ENCODE data around the gene TMEM134. TPM values are rescaled to one million over a fixed set of nuclear protein-coding genes. Genes with fewer than 3 reads are reported as not detected.

Gene TMEM134
- total RNA-seq, 4 donors from 2014 or later: 80.0 to 126 (median 86.1) TPM

DNA sequence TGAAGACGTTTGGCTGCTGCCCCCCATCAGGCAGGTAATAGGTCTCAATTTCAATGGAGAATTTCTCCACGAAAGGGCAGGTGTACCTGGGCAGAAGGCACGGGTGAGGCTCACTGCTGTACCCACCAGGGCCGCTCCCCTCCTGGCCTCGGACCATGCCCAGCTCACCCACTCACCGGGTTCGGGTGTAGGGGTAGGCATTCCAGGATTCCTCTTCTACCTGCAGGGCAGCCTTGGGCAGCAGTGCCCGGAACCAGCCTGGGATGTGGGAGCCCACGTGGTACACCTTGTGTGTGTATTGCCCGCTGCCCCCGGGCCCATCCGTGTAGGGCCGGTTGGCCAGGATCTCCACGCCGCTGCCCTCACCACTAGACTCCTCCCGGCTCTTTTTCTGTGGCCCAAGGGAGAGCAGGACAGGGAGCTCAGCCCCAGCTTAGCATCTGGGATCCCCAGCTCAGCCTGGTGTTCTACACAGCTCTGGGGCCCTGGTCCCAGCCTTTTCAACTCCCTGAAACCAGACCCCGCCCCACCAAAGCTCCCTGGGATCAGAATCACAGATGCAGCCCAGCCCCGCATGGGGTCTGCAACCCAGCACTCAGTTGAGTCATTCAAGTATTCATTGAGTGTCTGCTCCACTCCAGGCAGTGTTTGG is 33.4 kb upstream of the TMEM134 start:
- peaks cover 0 to 42% (median 0%) of the 10 kb centered on the region in 3 donors for H3K36me3 ChIP-seq
- no peak overlapping the region for H3K4me3 ChIP-seq
- H3K9me3 ChIP-seq: no peaks in the 10 kb centered on the region
- DNase-seq: no peak
- no peak overlapping the region for H3K27ac ChIP-seq
- TF ChIP-seq, protein P1, sequence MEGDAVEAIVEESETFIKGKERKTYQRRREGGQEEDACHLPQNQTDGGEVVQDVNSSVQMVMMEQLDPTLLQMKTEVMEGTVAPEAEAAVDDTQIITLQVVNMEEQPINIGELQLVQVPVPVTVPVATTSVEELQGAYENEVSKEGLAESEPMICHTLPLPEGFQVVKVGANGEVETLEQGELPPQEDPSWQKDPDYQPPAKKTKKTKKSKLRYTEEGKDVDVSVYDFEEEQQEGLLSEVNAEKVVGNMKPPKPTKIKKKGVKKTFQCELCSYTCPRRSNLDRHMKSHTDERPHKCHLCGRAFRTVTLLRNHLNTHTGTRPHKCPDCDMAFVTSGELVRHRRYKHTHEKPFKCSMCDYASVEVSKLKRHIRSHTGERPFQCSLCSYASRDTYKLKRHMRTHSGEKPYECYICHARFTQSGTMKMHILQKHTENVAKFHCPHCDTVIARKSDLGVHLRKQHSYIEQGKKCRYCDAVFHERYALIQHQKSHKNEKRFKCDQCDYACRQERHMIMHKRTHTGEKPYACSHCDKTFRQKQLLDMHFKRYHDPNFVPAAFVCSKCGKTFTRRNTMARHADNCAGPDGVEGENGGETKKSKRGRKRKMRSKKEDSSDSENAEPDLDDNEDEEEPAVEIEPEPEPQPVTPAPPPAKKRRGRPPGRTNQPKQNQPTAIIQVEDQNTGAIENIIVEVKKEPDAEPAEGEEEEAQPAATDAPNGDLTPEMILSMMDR (IDR thresholded peaks at IDR 0.05): no peak
- TF ChIP-seq POLR2A (IDR thresholded peaks at IDR 0.05): no peak
- no peaks in the 10 kb centered on the region for H3K27me3 ChIP-seq
- H3K4me1 ChIP-seq: peaks cover 0 to 32% (median 29%) of the 10 kb centered on the region in 4 donors

DNA sequence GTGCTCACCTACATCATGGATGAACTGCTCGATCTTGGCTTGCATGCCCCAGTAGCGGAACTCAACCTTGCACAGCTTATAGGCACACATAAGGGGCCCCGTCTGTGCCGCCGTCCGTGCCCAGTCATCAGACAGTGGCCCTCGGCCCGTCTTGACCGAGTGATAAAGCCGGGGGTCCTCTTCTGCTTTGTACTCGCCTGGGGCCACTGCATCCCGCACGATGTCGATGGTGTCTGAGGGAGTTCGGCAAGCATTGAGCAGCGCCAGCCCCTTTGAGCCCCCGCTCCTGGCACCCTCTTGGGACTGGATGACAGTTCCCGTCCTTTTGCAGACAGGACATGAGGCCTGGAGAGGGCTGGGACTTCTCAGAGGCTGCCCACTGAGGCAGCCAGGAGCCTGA is 32.8 kb upstream of the TMEM134 start:
- H3K27me3 ChIP-seq: no peaks in the 10 kb centered on the region
- no peak overlapping the region for H3K27ac ChIP-seq
- peaks cover 0 to 26% (median 23%) of the 10 kb centered on the region in 4 donors for H3K4me1 ChIP-seq
- no peaks in the 10 kb centered on the region for H3K9me3 ChIP-seq
- no peak for DNase-seq
- no peak overlapping the region for H3K4me3 ChIP-seq
- TF ChIP-seq POLR2A (IDR thresholded peaks at IDR 0.05): no peak
- TF ChIP-seq, protein P1 (IDR thresholded peaks at IDR 0.05): no peak
- peaks cover 0 to 48% (median 0%) of the 10 kb centered on the region in 3 donors for H3K36me3 ChIP-seq

DNA sequence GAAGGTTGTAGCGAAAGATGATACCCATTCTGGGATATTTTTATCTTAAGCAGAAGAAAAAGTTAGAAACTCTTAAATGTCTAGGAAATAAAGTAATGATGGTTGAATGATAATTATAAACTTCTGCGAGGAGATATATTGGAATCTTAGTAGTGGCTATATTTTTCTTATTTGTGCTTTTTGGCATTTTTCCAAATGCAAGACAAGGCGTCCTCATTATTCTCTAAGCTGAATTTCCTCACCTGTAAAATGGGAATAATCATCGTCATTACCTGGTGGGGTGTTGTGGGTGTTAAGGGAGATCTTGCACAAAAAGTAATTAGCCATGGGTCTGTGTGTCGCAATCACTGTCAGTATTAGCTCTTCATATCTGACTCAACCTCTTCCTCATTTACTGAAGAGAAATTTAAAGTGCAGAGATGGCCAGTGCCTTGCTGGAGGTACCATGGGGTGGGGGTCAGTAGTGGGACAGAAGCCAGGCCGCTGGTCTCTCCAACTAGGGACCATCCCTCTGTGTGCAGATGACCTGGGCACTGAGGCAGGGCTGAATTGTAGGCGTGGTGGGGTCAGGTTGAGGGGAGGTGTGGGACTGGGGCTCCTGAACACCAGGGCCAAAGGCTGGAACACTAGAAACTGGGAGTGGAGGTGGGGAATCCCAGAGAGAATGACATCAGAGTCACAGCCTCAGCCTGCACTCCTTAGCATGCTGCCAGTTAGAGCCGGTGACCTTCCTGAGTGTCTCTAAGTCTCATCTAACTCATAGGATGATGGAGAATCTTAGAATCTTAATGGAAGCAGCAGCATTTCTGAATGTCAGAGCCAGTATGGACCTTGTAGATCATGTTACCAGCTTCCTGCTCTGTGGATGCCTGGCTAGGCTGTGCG is 32.0 kb upstream of the TMEM134 start:
- peak in 1 of 3 donors; percentile 44 for DNase-seq
- no peak overlapping the region for H3K27ac ChIP-seq
- no peaks in the 10 kb centered on the region for H3K9me3 ChIP-seq
- peaks cover 0 to 55% (median 0%) of the 10 kb centered on the region in 3 donors for H3K36me3 ChIP-seq
- H3K27me3 ChIP-seq: no peaks in the 10 kb centered on the region
- H3K4me1 ChIP-seq: peaks cover 0 to 19% (median 16%) of the 10 kb centered on the region in 4 donors
- TF ChIP-seq, protein P1 (IDR thresholded peaks at IDR 0.05): no peak
- no peak overlapping the region for H3K4me3 ChIP-seq

DNA sequence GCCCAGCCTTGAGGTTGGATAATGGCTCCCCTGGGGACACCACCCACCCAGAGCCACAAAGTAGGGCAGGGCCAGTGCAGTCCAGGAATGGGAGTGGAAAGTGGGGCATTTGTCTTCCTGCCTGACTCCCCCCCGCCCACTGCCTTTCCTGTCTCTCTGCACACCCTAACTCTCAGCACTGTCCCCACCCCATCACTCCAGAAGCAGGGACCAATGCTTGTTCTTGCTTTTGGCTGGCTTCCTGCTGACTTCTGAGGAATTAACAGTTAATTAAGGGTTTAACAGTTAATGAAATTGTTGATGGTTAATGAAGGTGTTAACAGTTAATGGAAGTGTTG is 31.4 kb upstream of the TMEM134 start:
- no peak for DNase-seq
- Histone ChIP-seq H3K4me3 (no peak overlapping the region), H3K27ac (no peak overlapping the region), H3K4me1 (peaks cover 0 to 14% (median 10%) of the 10 kb centered on the region in 4 donors), H3K36me3 (peaks cover 0 to 62% (median 0%) of the 10 kb centered on the region in 3 donors), H3K27me3 (no peaks in the 10 kb centered on the region), H3K9me3 (no peaks in the 10 kb centered on the region)
- TF ChIP-seq, protein P1 (IDR thresholded peaks at IDR 0.05): no peak
- no peak for TF ChIP-seq POLR2A (IDR thresholded peaks at IDR 0.05)

DNA sequence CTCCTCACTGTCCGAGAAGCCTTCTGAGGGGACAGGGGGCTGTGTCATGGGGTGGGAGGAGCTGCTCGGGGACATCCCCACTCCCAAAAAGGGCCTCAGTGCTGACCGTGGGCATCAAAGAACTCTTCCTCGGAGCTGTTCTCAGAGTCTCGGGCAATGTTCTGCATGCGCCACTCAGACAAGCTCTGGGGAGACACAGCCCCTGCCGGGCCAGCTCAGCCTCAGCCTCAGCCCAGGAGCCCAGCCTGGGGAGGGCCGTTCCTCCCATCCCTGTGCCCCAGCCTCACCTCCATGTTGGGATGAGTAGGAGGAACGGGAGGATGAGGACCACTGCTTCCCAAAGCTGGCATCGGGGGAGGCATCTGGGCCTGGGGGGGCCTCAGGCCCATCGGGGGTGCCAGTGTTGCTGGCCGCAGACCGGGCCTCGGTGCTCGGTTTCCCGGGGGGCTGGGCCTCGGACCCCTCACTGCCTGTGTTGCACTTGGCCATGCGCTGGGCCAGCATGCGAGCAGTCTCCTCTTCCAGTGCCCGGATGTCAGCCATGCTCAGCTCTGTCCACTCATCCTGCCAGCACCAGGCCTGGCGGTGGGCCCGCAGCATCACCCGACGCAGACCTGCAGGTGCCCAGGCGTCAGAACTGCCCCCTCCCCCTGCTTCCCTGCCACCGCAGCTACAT is 30.9 kb upstream of the TMEM134 start:
- TF ChIP-seq, protein P1 (IDR thresholded peaks at IDR 0.05): no peak
- TF ChIP-seq POLR2A (IDR thresholded peaks at IDR 0.05): no peak
- Histone ChIP-seq H3K36me3 (peaks cover 0 to 67% (median 0%) of the 10 kb centered on the region in 3 donors), H3K4me3 (no peak overlapping the region)

More for the DNA sequence above, 30.9 kb upstream of the TMEM134 start:
- Histone ChIP-seq H3K27me3 (no peaks in the 10 kb centered on the region), H3K4me1 (peaks cover 0 to 10% (median 8%) of the 10 kb centered on the region in 4 donors), H3K27ac (no peak overlapping the region), H3K9me3 (no peaks in the 10 kb centered on the region)
- DNase-seq: no peak

Data from Peyer's patch (tissue), 4 donors.